ENCODE measurements around the gene NDUFA6.
"Not testable (repeated sequence)": the region's sequence is repeated elsewhere in the genome, so short reads cannot be mapped to it uniquely, and the experiment has no call there.

NDUFA6 gene

DNA sequence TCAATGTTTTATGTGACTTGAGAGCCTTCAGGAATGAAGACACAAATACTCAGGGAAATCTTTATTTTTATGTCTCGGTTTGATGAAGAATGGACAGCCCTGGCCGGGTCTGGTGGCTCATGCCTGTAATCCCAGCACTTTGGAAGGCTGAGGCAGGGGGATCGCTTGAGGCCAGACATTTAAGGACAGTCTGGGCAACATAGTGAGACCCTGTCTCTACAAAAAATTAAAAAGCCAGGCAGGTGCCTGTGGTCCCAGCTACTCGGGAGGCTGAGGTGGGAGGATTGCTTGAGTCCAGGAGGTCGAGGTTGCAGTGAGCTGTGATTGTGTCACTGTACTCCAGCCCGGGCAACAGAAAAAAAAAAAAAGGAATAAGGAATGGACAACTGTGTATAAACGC is 19.1 kb downstream of the NDUFA6 start:
- DNase-seq (ENCODE audit: low spot score) = not testable (repeated sequence)

DNA sequence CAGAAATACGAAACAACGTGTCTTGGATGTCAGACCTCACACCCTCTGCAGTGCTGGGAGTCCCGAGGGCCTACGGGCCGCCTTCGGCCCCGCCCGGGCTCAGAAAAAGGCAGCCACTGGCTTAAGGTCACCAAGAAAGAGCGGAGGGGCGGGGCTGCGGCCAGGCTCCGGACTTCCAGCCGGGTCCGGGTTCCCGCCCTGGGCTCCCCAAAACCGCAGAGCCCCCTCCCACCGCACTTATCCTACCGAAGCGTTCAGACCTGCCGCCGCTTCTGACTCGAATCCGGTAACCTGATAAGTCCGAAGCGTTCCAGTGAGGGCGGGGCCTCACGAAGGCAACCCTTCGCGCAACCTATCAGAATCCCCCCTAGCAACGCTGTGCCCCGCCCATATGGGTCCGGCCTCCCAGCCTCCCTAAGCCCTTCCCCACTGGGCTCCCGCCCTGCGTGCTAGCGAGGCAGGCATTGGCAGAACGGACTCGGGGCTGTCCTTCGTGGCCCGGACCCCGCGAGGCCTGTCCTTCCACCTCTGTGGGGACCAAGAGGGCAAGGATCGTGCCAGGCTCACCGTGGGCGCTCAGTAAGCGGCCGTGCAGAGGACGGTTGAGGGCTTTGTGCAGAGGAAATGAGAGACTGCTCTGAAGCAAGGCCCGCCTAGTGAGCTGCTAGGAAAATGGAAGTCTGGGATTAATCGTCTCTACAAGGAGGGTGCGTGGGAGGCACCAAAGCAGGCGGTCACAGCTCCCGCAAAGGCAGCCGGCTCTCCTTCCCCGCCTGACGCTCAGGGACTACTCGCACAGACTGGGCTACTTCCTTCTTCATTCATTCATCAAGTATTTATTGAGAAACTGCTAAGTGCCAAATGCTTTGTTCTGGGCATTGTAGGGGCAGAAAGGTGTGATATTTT is 19.8 kb downstream of the NDUFA6 start, which contains the start of gene NAGA:
Gene NAGA, minus strand, starts transcription at position 296 of the 906 bp plus-strand sequence. CDS start 515 bp downstream, outside the sequence.
- DNase-seq (ENCODE audit: low spot score) = peak; percentile 96

DNA sequence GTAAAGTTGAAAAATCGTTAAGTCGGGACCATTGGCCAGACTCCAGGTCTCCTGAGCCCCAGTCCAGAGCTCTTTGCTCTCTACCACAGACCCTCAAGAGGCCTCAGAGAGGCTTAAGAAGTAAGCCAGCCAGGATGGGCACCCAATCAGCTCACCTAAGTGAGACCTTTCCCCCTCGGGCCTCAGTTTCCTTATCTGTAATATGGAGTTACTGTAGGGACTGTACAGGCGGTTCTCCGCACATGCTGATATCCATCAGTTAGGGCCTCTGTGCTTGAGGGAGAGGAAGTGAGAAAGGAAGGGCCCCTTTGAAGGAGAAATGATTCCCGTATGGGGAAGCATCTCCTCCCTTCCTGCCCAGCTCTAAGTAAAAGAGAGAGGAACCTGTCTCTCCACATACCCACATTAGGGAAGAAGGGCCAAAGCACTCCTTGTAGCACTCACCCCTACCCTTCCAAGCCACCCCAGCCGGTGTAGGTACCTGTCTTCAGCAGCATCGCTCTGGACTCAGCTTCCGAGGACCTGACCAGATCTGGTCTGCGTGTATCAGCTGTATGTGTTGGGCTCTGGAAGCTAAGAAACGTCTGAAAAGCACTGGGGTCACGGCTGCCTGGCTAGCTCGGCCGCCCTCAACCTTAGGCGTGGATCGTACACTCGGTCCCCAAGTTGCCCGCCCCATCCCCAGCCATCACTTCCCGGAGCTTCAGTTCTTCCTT is 20.6 kb downstream of the NDUFA6 start:
- DNase-seq (ENCODE audit: low spot score) = no peak

DNA sequence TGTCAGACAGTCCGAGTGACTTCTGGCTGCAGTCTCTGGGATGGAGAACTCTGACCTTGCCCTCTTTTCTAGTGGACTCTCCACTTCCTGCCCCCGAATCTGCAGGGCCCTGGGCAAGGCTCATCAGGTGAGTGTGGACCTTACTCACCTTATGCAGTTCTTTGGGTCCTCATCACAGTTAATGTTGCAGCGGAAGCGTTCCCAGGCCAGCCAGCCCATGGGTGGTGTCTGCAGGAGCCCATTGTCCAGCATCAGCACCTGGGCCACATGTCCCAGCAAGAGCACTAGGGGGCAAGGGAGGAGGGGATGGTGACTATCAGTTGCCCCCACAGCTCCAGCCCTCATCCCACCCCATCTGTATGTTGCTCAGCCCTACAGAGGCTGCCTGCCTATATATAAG is 22.3 kb downstream of the NDUFA6 start:
- no peak for DNase-seq (ENCODE audit: low spot score)

DNA sequence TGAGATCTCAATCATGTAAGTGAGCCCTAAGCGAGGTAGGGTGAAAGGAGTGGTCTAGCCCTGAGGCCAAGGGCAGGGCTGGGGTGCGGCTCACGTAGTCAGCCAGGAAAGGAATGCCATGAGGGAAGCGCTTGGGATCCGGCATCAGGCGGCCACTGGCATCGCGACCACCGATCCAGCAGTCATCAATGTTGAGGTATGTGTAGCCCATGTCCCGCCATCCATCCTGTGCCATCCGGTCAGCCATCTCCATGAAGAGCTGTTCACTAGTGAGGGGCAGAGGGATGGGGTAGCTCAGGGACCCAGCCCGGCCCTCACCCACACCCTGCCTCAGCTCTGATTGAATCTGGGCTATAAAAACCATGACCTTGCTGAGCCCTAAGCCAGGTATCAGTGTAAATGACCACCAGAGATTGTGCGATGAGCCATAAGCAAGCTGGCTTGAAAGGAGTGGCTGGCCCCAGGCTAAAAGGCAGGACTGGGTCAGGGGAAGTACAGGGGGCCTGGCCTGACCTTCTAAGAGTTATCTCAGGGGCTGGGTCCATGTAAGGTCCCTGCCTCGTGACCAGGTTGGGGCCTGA is 22.8 kb downstream of the NDUFA6 start:
- no peak for DNase-seq (ENCODE audit: low spot score)

DNA sequence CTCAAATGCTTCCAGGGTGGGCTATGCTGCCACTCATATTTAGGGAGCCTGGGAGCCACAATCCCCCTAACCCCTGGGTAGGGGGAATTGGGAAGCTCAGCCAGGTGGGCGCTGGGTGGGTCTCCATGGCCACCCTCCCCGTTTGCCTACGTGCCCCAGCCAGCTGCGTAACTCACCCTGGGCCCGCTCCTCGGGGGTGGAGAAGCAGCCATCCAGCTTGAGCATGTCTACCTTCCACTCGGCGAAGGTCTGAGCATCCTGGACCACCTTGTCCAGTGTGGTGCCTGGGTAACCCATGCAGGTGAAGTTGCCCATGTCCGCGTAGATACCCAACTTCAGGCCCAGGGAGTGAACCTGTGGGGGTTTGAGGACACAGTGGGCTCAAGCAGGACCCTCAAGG is 23.6 kb downstream of the NDUFA6 start:
- DNase-seq (ENCODE audit: low spot score) = no peak

DNA sequence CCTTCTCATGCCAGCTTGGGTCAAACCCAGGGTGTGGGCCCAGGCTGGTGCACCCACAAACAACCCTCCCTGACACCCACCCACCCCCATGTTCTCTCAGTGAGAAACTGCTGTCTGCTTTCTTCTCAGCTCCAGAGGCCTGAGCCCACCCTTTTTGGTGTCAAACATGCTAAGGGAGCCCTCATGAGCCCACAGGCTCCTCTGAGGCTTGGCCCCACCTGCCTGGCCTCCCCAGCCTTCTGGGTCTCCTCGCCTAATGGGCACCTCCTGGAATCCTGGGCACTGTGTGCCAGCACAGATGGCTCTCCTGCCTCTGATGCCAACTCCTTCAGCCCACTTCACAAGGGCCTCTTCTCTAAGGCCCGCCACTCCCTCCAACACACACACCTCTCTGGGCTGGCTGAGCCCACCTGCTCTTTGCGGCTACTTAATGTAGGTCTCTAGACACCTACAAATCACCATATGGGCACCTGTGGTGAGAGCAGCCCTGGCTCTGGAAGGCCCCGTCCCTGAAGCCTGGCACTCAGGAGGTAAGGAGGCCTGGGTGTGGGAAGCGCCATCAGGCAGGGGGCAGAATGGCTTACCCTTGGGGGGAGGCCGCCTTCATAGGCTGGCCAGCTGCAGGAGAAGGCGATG is 24.3 kb downstream of the NDUFA6 start:
- no peak for DNase-seq (ENCODE audit: low spot score)

DNA sequence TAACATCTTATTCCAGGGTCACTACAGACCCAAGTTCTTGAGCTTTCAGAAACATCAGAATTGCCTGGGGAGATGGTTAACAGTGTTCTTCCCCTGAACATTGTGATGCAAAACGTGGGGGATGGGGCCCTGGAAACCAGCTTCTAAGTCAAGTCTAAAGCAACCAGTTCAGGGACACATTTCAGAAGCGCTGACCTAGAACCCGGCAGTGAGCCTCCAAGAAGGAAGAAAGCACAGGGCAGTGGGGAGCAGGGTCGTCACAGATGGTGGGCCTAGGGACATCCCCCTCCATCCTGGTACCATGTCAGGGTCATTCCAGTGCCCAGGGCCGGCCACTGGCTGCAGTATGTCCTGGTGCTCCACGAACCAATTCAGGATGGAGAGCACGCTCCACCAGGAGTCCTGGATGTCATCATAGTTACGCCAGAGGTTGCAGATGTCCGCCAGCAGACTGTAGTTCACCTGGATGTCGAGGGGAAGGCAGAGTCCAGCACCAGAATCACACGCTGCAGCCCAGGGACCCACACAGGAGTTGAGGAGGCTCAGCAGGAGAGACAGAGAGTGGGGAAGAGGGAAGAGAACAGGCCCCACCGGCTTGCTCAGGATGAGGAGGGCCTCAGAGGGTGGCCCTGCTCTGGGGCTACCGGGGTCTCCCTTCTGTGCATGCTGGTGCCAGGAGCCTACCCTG is 25.0 kb downstream of the NDUFA6 start:
- DNase-seq (ENCODE audit: low spot score) = no peak

DNA sequence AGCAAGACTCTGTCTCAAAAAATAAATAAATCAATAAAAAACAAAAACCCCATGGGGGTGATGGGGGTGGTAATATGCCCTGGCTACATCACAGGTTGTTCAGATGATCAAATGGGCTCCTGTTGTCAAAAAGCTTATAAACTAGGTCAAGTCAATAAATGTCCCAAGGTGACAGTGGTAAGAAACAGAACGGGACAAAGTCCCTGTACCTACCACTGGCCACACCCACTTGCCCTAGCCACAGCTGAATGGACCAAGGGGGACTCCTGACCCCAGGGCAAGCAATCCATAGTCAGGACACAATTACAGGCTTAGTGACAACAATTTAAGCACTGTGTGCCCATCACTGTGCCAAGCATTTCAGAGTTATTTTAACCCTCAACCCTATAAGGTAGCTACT is 25.9 kb downstream of the NDUFA6 start:
- DNase-seq (ENCODE audit: low spot score) = no peak

DNA sequence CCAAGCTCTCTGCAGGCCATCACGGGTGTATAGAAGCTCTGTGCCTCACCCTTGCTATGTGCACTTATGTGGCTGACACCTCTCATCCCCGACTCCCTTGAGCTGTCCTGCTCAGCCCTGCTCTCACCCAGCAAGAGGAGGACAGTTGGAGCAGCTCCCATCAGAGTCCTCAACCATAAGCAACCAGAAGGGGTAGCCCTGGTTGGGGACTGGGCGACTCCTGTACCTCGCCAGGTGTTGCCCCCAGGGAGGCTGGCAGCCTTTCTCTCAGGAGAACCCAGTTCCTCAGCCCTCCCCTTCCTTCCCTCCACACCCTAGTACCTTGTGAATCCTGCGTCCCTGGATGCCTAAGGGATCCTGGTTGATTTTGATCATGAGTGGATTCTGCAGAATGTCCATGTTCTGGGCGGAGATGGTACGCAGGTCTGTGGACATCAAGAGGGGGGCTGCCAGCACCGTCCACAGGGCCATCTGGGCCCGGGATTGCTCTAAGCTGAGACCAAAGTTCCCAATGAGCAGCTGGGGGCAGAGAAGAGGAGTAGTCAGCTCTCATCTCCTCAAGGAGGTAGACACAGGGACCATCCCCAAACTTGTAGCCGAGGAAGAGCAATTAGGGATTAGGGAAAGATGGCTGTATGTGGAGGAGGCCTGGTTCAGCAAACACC is 27.9 kb downstream of the NDUFA6 start:
- no peak for DNase-seq (ENCODE audit: low spot score)

DNA sequence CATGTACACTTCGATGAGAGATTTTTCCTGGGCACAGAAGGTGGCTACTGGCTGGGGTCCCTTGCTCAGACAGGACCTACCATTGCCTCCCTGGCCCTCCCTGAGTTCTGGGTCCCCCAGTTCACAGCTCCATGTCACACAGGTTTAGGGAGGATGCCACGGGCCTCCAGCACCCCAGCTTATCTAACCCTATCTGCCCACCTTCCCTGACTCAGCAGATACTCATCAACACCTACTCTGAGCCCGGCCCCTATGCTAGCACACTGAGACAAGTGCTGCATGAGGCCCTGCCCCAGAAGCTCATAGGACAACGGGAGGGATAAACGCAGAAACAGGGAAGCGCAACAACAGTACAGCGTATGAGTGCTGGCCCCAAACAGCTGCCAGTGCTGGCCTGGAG is 29.5 kb downstream of the NDUFA6 start:
- no peak for DNase-seq (ENCODE audit: low spot score)

DNA sequence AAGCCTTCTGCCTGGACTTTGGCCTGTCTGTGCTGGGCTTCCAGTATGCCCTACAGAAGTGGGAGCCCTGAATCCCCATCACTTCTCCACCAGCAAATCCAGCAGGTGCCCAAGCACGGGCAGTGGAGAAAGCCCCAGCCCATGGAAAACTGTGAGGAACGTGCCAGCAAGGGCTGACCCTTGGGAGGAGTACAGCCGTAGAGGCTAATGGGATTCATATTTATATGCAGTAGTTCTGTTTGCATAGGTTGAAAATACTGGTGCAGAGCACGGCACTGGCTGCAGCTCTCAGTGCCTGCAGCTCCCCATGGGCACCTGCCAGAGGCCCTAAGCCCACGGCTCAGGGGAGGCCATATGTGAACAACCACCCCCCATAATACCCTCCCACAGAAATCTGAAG is 30.1 kb downstream of the NDUFA6 start:
- DNase-seq (ENCODE audit: low spot score) = no peak

DNA sequence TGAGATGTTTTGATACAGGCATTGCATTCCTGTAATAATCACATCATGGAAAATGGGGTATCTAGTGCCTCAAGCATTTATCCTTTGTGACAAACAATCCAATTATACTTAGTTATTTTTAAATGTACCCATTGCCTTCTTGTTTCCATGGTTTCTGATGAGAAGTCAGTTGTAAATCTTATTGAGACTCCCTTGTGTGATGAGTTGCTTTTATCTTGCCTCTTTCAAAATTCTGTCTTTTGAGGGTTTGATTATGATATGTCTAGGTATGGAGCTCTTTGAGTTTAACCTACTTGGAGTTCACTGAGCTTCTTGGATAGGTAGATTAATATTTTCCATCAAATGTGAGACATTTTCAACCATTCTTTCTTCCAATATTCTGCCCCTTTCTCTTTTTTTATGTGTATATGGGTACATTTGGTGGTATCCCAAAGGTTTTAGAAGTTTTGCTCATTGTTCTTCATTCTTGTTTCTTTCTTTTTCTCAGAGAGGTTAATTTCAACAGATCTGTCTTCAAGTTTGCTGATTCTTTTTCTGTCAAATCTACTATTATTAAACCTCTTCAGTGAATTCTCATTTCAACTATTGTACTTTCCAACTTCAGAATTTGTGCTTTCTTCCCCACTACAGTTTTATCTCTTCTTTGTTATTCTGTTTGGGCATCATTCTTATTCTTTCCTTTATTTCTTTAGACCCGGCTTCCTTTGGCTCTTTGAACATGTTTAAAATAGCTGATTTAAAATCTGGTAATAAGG is 33.6 kb downstream of the NDUFA6 start:
- DNase-seq (ENCODE audit: low spot score) = no peak

DNA sequence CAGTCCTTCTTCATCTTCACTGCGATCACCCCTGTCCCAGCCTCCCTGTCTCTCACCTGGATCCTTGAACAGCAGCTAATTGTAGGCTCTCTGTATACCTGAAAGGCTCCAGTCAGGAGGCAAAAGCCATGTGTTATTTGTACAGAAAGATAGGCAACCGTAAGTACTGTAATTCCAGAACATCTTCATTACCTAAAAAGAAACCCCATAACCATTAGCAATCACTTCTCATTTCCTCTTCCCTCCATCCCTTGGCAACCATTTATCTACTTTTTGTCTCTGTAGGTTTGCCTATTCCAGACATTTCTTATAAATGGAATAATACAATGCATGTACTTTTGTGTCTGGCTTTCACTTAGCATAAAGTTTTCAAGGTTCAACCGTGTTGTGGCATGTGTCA is 37.8 kb downstream of the NDUFA6 start:
- DNase-seq (ENCODE audit: low spot score) = no peak

DNA sequence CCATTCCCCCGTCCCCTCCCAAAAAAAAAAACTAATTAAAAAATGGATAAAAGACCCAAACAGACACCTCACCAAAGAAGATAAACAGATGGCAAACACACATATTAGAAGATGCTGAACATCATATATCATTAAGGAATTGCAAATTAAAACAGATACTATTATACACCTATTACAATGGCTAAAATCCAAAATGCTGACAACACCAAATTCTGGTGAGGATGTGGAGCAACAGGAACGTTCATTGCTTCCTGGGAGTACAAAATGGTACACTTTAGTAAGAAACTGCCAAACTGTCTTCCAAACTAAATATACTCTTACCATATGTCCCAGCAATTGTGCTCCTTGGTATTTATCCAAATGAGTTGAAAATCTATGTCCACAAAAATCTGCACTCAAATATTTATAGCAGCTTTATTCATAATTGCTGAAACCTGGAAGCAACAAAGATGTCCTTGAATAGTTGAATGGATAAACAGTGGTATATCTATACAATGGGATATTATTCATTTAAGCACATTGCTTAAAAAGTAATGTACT is 39.9 kb downstream of the NDUFA6 start:
- DNase-seq (ENCODE audit: low spot score) = no peak

DNA sequence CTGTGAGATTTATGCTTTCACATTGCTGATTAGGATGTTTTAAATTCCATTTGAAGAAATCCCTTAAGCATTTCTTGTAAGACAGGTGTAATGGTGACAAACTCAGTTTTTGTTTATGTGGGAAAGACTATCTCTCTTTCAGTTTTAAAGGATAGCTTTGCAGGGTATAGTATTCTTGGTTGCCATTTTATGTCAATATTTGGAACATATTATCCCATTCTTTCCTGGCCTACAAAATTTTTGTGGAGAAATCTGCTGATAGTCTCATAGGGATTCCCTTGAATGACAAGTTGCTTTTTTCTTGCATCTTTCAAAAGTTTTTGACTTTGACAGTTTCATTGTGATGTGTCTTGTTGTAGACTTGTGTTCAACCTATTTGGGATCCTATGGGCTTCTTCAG is 48.8 kb downstream of the NDUFA6 start:
- DNase-seq (ENCODE audit: low spot score) = no peak

DNA sequence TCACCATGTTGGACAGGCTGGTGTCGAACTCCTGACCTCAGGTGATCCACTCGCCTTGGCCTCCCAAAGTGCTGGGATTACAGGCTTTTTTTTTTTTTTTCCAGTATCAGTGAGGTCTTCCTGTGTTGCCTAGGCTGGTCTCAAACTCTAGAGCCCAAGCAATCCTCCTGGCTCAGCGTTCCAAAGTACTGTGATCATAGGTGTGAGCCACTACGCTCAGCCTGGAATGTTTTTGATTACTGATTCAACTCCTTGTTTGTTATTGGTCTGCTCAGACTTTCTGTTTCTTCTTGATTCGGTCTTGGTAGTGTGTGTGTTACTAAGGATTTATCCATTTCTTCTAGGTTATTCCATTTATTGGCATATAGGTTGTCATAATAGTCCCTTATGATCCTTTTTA is 51.3 kb downstream of the NDUFA6 start:
- no peak for DNase-seq (ENCODE audit: low spot score)

Measured in SK-N-DZ (cell line).